ENCODE measurements around the gene CEBPZOS. TPM values are rescaled to one million over a fixed set of nuclear protein-coding genes. Genes with fewer than 3 reads are reported as not detected.

CEBPZOS gene
- total RNA-seq, result 21.3 and 47.0 TPM in 2 replicates

GRCh38 chr2:37196320-37197195 lies at the start of gene CEBPZOS:
Gene CEBPZOS, plus strand, starts transcription at chr2:37196496. Its CDS starts 3,209 bp downstream, at chr2:37199705.

GRCh38 chr2:37156857-37157714 lies 39.2 kb upstream of the CEBPZOS start, which contains the start of gene EIF2AK2:
Gene EIF2AK2, minus strand, starts transcription at chr2:37156980. Its CDS starts 9,174 bp downstream, at chr2:37147806.

DNA sequence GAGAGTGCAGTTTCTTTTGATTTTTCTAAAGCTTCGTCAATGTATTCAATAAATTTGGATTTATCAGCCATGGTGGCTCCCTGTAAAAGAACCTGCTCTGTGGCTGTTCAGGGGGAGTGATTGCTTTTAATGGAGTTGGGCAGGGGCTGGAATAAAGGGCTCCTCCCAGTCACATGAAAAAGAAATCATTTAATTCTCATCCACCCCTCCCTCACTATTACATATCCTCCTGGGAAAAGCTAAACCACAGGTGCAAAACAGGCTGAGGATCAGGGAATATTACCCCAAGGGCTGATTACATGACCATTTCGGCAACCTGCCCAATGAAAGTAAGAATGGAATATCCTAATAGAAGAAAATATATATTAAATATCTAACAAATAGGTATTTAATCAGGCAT lies 7.7 kb upstream of the CEBPZOS start, which contains the start of gene SULT6B1:
SULT6B1 (minus strand) TSS at position 101 of the 400 bp plus-strand sequence; CDS start at position 71, 30 bp downstream.

DNA sequence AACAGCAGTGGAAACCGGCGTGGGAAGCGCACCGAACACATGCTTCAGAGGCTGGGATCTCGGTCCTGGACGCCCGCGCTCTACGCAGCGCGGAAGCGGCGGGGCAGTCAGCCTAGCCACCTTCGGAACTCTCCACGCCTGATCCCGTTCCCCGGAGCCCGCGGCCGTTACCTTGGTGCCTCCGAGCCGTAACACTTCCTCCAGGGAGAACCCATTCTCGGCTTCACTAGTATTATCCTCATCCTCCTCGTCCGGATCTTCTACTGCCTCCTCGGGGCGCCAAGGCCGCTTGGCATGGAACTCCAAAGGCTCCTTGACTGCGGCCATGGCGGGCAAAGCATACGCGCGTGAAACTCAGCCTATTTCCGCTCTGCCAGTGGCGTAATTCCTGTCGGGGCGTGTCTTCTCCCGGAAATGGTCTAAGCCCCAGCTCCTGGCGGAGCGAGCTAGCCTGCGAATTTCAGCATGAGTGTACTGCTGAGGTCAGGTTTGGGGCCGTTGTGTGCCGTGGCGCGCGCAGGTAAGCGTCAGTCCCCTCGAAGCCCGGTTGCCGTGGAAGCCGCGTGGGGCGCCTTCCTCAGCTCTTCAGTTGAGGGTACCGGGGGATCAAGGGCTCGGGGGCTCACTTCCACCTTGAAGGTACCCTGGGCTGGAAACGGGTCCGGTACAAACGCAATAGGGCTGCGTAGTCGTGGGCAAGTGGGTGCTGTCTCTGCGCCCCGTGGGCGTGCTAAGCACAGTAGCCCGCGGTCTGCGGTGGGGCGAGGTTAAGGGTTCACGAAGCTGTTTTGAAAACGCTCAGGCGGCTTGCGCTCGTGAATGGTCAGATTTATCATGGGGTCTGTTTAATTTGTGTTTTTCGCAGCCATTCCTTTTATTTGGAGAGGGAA lies 35.2 kb downstream of the CEBPZOS start, which contains the start of the genes CEBPZ and NDUFAF7:
CEBPZ (minus strand) TSS at position 356 of the 890 bp plus-strand sequence; CDS start at position 327, 29 bp downstream.
NDUFAF7 (plus strand) TSS at position 418 of the 890 bp plus-strand sequence; CDS start at position 466, 48 bp downstream.

Other genes starting within 250 kb of the CEBPZOS start
- 5.8 and 6.4 TPM in 2 replicates for gene STRN, start 230.0 kb upstream of the CEBPZOS start, total RNA-seq
- gene HEATR5B, start 112.1 kb upstream of the CEBPZOS start, total RNA-seq, result 7.8 and 11.9 TPM in 2 replicates
- 4.6 and 8.5 TPM in 2 replicates for gene GPATCH11, start 112.0 kb upstream of the CEBPZOS start, total RNA-seq
- gene EIF2AK2, start 39.5 kb upstream of the CEBPZOS start, total RNA-seq, result 15.6 and 27.6 TPM in 2 replicates
- gene SULT6B1, start 7.8 kb upstream of the CEBPZOS start, total RNA-seq, result not detected in 2 replicates
- 13.0 and 31.7 TPM in 2 replicates for gene CEBPZ, start 35.1 kb downstream of the CEBPZOS start, total RNA-seq
- 17.5 and 18.5 TPM in 2 replicates for gene NDUFAF7, start 35.2 kb downstream of the CEBPZOS start, total RNA-seq
- 36.6 and 47.7 TPM in 2 replicates for gene PRKD3, start 128.3 kb downstream of the CEBPZOS start, total RNA-seq
- gene QPCT, start 148.1 kb downstream of the CEBPZOS start, total RNA-seq, result 21.3 and 22.5 TPM in 2 replicates